ENCODE data around the gene CEACAM19.
A peak's percentile ranks its signal among the peaks of the same experiment; 100 is the strongest.
"Not testable (repeated sequence)": the region's sequence is repeated elsewhere in the genome, so short reads cannot be mapped to it uniquely, and the experiment has no call there.

Gene CEACAM19

DNA sequence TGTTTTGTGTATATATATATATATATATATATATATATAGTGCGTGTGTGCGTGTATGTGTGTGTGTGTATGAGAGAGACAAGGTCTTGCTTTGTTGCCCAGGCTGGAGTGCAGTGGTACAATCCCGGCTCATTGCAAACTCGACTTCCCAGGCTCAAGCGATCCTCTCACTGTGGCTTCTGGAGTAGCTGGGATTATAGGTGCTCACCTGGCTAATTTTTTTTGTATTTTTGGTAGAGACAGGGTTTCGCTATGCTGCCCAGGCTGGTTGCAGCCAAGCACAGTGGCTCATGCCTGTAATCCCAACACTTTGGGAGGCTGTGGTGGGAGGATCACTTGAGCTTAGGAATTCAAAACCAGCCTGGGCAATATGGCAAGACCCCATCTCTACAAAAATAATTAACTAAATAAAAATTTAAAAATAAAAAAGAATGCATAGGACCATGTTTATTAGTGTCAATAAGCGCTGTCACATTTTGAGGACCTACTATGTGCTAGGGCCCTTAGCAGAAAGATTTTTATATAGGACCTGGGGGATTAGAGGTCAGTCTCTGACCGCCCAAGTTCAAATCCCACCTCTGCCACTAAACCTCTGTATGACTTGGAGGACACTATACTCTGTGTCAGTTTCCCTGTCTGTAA is 25.8 kb upstream of the CEACAM19 start:
- DNase-seq (ENCODE audit: low spot score) = no peak

DNA sequence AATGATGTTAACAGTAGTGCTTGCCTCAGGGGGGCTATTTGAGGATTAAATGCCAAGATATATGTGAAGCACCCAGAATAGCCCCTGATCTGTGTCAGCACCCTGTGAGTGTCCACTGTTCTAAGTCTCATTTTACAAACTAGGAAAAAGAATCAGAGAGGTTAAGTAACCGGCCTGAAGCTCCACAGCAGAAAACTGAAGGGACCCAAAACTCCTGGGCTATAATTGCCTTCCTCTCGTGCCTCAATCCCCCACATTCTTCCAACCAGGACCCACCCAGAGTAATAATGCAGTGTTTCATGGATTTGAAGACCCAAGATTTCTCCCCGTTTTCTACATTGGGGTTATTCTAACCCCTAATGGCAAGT is 25.2 kb upstream of the CEACAM19 start:
- no peak for DNase-seq (ENCODE audit: low spot score)

GRCh38 chr19:44647144-44647543 is 24.1 kb upstream of the CEACAM19 start:
- no peak for DNase-seq (ENCODE audit: low spot score)

DNA sequence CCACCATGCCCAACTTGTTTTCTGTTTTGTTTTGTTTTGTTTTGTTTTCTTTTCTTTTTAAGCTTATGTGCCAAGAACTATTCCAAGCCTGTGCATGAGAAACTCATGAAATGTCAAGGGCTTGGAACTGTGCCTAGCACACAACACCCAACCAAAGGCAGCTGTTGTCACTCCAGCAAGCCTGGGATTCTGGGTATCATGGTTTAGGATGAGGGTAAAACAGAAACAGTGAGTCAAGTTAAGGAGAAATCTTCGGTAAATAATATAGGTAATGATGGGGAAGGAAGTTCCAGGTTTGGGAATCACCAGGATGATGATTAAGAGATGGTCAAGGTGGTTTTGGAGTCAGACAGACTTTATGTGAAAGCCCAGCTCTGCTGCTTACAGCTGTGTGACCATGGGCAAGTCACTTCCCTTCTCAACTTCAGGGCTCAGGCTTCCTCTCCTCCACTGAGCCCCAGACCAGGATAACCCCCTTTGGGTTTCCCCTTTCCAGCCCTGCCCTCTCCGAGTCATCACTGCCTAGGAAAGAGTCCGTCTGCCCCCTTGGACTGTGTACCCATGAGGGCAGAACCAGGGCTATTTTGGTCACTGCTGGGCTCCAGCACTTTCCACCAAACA is 22.5 kb upstream of the CEACAM19 start:
- DNase-seq (ENCODE audit: low spot score) = no peak

DNA sequence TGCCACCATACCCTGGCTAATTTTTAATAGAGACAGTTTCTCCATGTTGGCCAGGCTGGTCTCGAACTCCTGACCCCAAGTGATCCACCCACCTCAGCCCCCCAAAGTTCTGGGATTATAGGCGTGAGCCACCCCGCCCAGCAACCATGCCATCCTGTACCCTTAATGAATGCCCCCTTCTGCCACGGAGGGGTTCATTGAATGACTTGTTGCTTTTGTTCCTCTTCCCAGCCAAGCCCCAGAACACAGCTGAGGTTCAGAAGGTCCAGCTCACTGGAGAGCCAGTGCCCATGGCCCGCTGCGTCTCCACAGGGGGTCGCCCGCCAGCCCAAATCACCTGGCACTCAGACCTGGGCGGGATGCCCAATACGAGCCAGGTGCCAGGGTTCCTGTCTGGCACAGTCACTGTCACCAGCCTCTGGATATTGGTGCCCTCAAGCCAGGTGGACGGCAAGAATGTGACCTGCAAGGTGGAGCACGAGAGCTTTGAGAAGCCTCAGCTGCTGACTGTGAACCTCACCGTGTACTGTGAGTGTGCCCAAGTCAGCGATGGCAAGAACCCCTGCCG is 21.6 kb upstream of the CEACAM19 start:
- no peak for DNase-seq (ENCODE audit: low spot score)

DNA sequence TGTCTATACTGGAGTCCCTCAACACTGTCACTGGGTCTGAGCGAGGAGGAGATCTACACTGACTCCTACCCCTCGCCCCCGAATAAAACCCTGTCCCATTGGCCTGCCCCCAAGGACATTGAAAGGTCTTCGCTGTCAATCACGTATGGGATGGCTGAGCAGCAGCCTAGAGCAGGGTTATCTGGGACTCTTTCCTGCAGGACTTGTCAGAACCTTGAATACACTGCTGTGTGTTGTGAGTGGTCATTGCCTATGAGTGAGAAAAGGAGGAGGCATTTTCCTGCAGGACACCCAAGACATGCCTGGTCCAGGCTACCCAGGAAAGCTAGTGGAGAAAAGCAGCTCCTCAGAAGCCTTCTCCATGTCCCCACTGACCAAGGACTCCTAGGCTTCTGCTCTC is 17.9 kb upstream of the CEACAM19 start:
- DNase-seq (ENCODE audit: low spot score) = no peak

GRCh38 chr19:44653977-44654774 is 17.1 kb upstream of the CEACAM19 start:
- peak; percentile 70 for DNase-seq (ENCODE audit: low spot score)

DNA sequence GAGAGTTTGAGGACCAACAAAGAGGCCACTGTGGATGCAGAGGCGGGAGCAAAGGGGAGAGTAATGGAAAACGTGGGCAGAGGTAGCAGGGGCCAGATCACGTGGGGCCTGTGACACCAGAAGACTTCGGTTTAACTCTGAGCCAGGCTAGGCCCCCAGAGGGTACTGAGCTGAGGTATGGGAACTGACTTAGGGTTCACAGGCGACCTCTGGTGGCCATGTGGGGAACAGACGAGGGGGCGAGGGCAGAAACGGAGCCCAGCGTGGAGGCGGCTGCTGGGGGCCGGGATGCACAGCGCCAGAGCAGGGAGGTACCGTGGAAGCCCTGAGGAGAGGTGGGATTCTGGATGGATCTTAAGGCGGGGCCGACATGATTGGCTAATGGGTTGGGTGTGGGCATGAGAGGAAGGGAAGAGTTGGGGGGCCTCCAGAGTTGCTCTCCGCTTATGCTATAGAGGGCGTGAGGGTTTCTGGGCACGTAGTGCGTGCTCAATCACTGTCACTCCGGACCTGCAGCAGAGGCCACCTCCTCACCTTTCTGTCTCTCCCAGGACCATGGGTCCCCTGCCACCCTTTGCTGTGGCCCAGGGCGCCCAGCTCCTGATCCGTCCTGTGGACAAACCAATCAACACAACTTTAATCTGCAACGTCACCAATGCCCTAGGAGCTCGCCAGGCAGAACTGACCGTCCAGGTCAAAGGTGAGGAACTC is 13.9 kb upstream of the CEACAM19 start:
- peak; percentile 89 for DNase-seq (ENCODE audit: low spot score)

DNA sequence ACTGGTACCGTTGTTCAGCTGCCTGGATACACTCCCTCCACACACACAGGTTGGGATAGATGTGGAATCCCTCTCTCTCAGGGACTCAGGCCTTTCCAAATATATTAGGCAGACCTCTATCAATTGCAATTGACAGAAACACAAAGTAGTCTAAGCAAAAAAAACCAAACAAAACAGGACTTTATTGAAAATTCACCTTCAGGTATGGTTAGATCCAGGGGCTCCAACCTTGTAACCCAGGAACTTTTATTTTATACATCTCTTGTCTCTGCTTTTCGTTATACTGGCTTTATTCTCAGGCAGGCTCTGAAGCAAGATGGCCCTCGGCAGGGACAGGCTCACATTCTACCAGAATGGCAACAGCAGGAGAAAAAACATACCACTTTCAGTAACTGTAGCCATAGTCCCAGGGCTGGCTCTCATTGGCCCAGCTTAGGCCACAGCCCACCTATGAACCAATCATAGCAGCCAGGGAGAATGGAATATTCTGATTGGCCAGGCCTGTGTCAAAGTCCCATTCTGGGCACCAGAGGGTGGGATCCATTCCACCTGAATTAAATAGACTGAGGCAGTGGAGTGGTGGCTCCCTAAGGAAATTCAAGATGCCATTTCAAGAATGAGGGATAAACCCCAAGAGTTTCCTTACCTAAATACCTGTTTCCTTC is 13.1 kb upstream of the CEACAM19 start:
- DNase-seq (ENCODE audit: low spot score) = no peak

GRCh38 chr19:44660081-44660480 is 11.2 kb upstream of the CEACAM19 start:
- DNase-seq (ENCODE audit: low spot score) = no peak

DNA sequence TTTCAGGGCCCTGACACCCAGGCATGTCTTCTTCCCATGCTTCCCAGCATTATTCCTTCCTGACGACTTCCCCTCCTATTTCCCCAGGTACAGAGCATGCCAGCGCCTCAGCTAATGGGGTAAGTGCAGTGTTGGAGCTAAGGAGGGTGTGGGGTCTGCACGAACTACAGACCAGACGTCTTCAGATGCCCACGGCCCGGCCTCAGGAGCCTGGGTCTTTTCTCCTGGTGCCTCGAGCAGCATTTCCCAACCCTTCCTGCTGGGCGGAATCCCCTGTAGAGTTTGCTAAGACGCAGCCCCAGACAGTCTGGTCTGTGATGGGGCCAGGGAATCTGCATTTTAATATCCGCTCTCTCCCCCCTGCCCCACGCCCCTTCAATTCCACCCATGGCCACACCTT is 10.1 kb upstream of the CEACAM19 start:
- no peak for DNase-seq (ENCODE audit: low spot score)

GRCh38 chr19:44661904-44662303 is 9.4 kb upstream of the CEACAM19 start:
- no peak for DNase-seq (ENCODE audit: low spot score)

DNA sequence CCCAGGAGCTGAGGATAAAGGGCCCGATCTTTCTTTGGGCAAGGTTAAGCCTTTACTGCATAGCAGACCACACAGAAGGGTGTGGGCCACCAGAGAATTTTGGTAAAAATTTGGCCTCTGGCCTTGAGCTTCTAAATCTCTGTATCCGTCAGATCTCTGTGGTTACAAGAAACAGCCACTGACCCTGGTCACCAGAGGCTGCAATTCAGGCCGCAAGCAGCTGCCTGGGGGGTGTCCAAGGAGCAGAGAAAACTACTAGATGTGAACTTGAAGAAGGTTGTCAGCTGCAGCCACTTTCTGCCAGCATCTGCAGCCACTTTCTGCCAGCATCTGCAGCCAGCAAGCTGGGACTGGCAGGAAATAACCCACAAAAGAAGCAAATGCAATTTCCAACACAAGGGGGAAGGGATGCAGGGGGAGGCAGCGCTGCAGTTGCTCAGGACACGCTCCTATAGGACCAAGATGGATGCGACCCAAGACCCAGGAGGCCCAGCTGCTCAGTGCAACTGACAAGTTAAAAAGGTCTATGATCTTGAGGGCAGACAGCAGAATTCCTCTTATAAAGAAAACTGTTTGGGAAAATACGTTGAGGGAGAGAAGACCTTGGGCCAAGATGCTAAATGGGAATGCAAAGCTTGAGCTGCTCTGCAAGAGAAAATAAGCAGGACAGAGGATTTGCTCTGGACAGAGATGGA is 8.4 kb upstream of the CEACAM19 start:
- no peak for DNase-seq (ENCODE audit: low spot score)

DNA sequence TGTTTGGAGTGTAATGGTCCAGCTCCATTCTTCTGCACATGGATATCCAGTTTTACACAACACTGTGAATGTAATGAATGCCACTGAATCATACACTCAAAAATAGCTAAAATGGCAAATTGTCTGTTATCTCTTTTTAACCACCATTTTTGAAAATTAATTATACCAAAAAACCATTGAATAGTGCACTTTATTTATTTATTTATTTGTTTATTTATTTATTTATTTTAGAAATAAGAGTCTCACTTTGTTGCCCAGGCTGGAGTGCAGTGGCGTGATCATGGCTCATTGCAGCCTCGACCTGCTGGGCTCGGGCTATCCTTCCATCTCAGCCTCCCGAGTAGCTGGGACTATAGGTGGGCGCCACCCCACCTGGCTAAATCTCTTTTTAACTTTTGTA is 7.3 kb upstream of the CEACAM19 start:
- no peak for DNase-seq (ENCODE audit: low spot score)

GRCh38 chr19:44664976-44665375 is 6.3 kb upstream of the CEACAM19 start:
- DNase-seq (ENCODE audit: low spot score) = no peak

GRCh38 chr19:44666852-44667556 is 4.3 kb upstream of the CEACAM19 start:
- no peak for DNase-seq (ENCODE audit: low spot score)

DNA sequence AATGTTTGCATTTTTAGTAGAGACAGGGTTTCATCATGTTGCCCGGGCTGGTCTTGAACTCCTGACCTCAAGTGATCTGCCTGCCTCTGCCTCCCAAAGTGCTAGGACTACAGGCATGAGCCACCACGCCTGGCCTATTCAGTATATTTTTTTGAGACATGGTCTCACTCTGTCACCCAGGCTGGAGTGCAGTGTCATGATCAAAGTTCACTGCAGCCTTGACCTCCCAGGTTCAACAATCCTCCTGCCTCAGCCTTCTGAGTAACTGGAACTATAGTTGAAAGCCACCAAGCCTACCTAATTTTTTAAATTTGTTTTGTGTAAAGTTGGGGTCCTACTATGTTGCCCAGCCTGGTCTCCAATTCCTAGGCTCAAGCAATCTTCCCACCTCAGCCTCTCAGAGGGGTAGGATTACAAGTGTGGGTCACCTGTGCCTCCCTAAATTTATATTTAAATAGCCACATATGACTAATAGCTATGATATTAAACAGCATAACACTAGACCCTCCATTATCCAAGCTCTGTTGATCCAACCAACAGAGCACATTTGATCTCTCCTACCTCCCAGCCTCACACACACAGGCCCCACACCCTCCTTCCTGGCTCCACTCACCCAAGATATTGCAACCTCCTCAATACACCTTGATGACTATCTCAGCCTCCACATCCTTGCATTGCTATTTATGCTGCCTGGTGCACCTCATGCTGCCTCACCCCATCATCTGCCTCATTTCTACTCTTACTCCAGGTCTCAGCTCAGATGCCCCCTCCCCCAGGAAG is 2.1 kb upstream of the CEACAM19 start:
- no peak for DNase-seq (ENCODE audit: low spot score)

DNA sequence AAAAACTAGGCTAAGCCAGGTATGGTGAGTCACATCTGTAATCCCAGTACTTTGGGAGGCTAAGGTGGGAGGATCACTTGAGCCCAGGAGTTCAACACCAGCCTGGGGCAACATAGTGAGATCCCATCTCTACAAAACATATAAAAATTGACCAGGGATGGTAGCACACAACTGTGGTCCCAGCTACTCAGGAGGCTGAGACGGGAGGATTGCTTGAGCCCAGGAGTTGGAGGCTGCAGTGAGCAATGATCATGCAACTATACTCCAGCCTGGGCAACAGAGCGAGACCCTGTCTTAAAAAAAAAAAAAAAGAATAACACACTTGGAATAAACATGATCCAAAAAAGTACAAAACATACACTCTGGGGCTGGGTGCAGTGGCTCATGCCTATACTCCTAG is 1.3 kb upstream of the CEACAM19 start:
- DNase-seq (ENCODE audit: low spot score) = not testable (repeated sequence)

- DNase-seq (ENCODE audit: low spot score) = no peak
Observed at GRCh38 chr19:44672226-44672625, 944 bp downstream of the CEACAM19 start.

DNA sequence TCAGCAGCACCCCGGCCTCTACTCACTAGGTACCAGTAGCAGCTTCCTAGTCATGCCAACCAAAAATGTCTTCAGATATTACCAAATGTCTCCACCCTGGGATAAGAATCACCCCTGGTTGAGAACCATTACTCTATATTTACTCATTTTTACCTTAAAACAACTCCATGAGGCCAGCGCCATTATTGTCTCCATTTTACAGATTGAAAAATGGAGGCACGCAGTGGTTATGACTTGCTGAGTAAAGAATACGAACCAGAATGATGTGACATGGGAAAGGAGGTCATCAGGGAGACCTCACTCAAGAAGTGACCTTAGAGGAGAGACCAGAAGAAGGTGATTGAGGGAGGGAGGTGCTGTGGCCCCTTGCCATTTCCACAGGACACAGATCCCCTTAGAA is 2.2 kb downstream of the CEACAM19 start:
- no peak for DNase-seq (ENCODE audit: low spot score)
